ENCODE data around the gene GRK3. TPM values are rescaled to one million over a fixed set of nuclear protein-coding genes. Genes with fewer than 3 reads are reported as not detected.
"Not testable (repeated sequence)": the region's sequence is repeated elsewhere in the genome, so short reads cannot be mapped to it uniquely, and the experiment has no call there.

The GRK3 gene
- total RNA-seq, 4 donors from 2014 or later, result 7.6 to 10.7 (median 8.8) TPM

GRCh38 chr22:25701056-25701780 lies 136.7 kb downstream of the GRK3 start:
- DNase-seq, result no peak
- intact Hi-C loops (cut with DNase I), result loop anchor here (10.0 kb wide), 1 partner anchor 236 kb away; no protein-coding TSS in a partner anchor

GRCh38 chr22:25702040-25702439 lies 137.6 kb downstream of the GRK3 start:
- Histone ChIP-seq H3K4me1 (no peaks in the 10 kb centered on the region), H3K36me3 (no peaks in the 10 kb centered on the region), H3K9me3 (no peaks in the 10 kb centered on the region), H3K27me3 (no peaks in the 10 kb centered on the region), H3K4me3 (replicated peaks in 1 of 3) (no peak overlapping the region), H3K27ac (no peak overlapping the region)
- DNase-seq, result no peak
- TF ChIP-seq CTCF (IDR thresholded peaks at IDR 0.05), result peak in 3 of 6 experiments; percentile 39 to 66 (median 51)
- no peak for TF ChIP-seq POLR2A (IDR thresholded peaks at IDR 0.05)
- intact Hi-C loops (cut with DNase I), result loop anchor here (10.0 kb wide), 1 partner anchor 237 kb away; no protein-coding TSS in a partner anchor

More at GRCh38 chr22:25701056-25701780, 136.7 kb downstream of the GRK3 start:
- no peak for TF ChIP-seq POLR2A (IDR thresholded peaks at IDR 0.05)
- no peak for TF ChIP-seq CTCF (IDR thresholded peaks at IDR 0.05)
- Histone ChIP-seq H3K27me3 (no peaks in the 10 kb centered on the region), H3K9me3 (no peaks in the 10 kb centered on the region), H3K36me3 (no peaks in the 10 kb centered on the region), H3K27ac (no peak overlapping the region), H3K4me3 (replicated peaks in 1 of 3) (no peak overlapping the region), H3K4me1 (no peaks in the 10 kb centered on the region)
- 76 to 80% methylated on average over 13 of the region's 13 CpGs for WGBS, 2 donors

- WGBS, 2 donors, result 88 to 93% methylated on average over 7 of the region's 7 CpGs
- no peaks in the 10 kb centered on the region for H3K27me3 ChIP-seq
- intact Hi-C loops (cut with DNase I), result loop anchor here (10.0 kb wide), 1 partner anchor 238 kb away; no protein-coding TSS in a partner anchor
- DNase-seq, result no peak
- TF ChIP-seq CTCF (IDR thresholded peaks at IDR 0.05), result no peak
- no peak for TF ChIP-seq POLR2A (IDR thresholded peaks at IDR 0.05)
- no peak overlapping the region for H3K4me3 ChIP-seq (replicated peaks in 1 of 3)
- H3K9me3 ChIP-seq, result no peaks in the 10 kb centered on the region
- no peaks in the 10 kb centered on the region for H3K36me3 ChIP-seq
- H3K27ac ChIP-seq, result no peak overlapping the region
- no peaks in the 10 kb centered on the region for H3K4me1 ChIP-seq
These were observed 138.2 kb downstream of the GRK3 start for GRCh38 chr22:25702571-25703167.

GRCh38 chr22:25704701-25705100 lies 140.2 kb downstream of the GRK3 start:
- TF ChIP-seq POLR2A (IDR thresholded peaks at IDR 0.05) (no peak), CTCF (IDR thresholded peaks at IDR 0.05) (no peak)

GRCh38 chr22:25706197-25706596 lies 141.7 kb downstream of the GRK3 start:
- WGBS, 2 donors, result 90 to 91% methylated on average over 5 of the region's 5 CpGs
- intact Hi-C loops (cut with DNase I), result loop anchor here (10.0 kb wide), 1 partner anchor 241 kb away; no protein-coding TSS in a partner anchor
- Histone ChIP-seq H3K4me1 (no peaks in the 10 kb centered on the region), H3K36me3 (no peaks in the 10 kb centered on the region), H3K9me3 (no peaks in the 10 kb centered on the region), H3K27ac (no peak overlapping the region), H3K27me3 (no peaks in the 10 kb centered on the region), H3K4me3 (replicated peaks in 1 of 3) (no peak overlapping the region)
- DNase-seq, result no peak
- TF ChIP-seq CTCF (IDR thresholded peaks at IDR 0.05) (no peak), POLR2A (IDR thresholded peaks at IDR 0.05) (no peak)

More at GRCh38 chr22:25704701-25705100, 140.2 kb downstream of the GRK3 start:
- H3K27me3 ChIP-seq, result no peaks in the 10 kb centered on the region
- no peaks in the 10 kb centered on the region for H3K4me1 ChIP-seq
- intact Hi-C loops (cut with DNase I), result loop anchor here (10.0 kb wide), 1 partner anchor 240 kb away; no protein-coding TSS in a partner anchor
- no peaks in the 10 kb centered on the region for H3K9me3 ChIP-seq
- WGBS, 2 donors, result 98% methylated on average over 2 of the region's 2 CpGs
- H3K4me3 ChIP-seq (replicated peaks in 1 of 3), result no peak overlapping the region
- no peak overlapping the region for H3K27ac ChIP-seq
- no peaks in the 10 kb centered on the region for H3K36me3 ChIP-seq
- DNase-seq, result no peak

- not testable (repeated sequence) for H3K4me3 ChIP-seq (replicated peaks in 1 of 3); H3K36me3 ChIP-seq; H3K27me3 ChIP-seq; H3K27ac ChIP-seq; DNase-seq; H3K9me3 ChIP-seq
- peaks cover 14 to 15% of the 10 kb centered on the region in 2 donors for H3K4me1 ChIP-seq
- 90 to 92% methylated on average over 6 of the region's 6 CpGs for WGBS, 2 donors
- intact Hi-C loops (cut with DNase I), result loop anchor here (10.0 kb wide), 1 partner anchor 244 kb away; no protein-coding TSS in a partner anchor
These were observed 144.0 kb downstream of the GRK3 start for GRCh38 chr22:25708430-25708829.

Measured in thyroid gland (tissue), 4 donors.